ENCODE data around the gene NR3C2.

Gene NR3C2

DNA sequence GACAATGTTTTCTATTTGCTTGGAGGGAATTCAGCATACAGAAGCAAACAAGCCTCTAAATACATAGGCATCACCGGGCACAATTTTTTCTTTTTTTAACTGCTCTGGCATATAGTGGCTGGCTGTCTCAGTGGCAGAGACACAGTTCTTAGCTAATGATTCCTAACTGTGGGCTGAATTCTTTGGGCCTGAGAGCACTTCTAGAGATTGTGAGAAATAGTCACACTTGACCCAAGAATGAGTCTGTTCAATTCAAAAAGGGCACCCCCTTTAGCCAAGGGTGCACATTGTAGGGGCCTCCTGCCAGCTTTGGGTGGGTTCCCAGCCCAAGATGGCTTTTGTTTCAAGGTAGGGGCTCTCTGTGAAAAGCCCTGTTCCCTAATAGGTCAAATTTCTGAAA lies 364.6 kb downstream of the NR3C2 start:
- no peak for DNase-seq (ENCODE audit: low read depth in 2 of 2)

DNA sequence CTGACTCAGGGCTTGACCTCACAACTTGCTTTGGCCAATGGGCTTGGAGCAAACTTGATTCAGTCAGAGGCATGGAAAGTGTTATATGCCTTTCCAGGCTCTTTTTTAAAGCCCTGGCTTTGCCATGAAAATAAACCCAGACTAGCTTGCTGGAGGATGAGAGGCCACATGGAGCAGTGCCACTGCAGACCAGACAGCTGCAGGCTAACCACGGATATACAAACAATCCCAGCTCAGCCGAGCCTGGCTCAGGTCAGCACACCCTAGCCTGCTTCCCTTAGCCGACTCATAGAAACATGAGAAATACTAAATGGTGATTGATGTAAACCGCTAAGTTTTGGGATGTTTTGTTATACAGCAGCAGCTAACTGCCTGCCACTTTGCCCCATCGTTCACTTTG lies 365.2 kb downstream of the NR3C2 start:
- DNase-seq (ENCODE audit: low read depth in 2 of 2): no peak

DNA sequence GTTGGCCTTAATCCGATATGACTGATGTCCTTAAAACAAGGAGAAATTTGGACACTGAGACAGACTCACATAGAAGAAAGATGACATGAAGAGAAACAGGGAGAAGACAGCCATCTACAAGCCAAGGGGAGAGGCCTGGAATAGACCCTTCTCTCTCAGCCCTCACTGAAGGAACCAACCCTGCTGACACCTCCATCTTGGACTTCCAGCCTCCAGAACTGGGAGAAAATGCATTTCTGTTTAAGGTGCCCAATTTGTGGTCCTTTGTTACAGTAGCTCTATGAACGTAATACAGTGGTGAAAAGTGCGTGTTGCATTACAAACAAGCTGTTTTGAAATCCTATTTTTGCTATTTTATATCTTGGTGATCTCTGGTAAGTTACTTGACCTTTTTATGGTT lies 366.8 kb downstream of the NR3C2 start:
- DNase-seq (ENCODE audit: low read depth in 2 of 2): no peak

DNA sequence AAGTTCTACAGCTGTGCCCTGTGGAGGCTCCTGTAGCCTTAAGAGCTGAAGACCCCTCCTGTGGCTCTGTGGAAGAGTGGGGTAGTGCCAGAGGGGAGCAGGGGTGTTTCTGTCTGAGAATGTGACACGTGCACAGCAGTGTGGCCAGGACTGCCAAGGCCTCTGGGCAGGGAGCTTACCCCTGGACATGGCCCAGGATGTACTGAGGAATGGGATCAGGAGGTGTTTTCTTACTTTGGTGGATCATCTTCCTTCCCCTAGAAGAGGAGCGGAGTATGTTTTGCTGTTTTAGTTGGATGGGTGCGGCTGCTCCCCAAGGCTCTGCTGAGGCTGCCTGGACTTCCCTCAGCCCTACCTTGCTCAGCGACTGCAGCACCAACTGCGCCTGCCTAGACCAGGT lies 367.8 kb downstream of the NR3C2 start:
- no peak for DNase-seq (ENCODE audit: low read depth in 2 of 2)

DNA sequence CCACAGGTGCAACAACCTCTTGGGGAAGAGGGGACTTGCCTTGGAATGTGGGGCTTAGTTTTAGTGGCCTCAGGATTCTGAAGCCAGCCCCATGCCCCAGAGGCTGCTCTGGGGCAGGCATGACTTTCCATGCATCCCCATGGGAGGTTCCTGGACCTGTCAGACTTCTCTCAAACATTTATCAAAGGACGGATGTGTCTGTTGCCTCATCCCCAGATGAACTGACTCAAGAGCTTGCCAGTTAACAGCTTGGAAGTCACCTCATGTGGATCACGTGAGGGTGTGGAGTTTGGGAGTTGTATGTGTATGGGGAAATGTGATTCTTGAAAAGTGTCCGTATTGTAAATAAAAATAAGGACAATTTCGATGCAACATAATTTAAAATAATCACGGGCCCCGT lies 368.9 kb downstream of the NR3C2 start:
- DNase-seq (ENCODE audit: low read depth in 2 of 2): no peak

DNA sequence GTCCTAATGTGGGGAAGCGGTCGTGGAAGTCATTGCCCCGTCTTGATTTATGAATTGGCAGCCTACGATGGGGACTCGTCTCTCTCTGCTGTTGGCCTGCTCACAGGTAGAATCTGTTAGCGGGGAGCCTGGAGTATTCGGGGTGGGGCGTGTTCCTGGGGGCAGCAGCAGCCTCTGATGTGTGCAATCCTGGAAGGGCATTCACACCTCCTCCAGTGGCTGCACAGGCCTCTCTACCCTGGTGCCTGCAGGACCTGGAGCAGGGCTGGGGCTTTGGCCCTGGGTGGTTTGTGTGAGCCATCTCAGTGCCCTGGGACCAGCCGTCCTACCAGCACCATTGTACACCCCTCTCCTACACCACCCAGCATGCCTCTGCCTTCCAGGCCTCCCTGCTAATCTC lies 369.4 kb downstream of the NR3C2 start:
- no peak for DNase-seq (ENCODE audit: low read depth in 2 of 2)

DNA sequence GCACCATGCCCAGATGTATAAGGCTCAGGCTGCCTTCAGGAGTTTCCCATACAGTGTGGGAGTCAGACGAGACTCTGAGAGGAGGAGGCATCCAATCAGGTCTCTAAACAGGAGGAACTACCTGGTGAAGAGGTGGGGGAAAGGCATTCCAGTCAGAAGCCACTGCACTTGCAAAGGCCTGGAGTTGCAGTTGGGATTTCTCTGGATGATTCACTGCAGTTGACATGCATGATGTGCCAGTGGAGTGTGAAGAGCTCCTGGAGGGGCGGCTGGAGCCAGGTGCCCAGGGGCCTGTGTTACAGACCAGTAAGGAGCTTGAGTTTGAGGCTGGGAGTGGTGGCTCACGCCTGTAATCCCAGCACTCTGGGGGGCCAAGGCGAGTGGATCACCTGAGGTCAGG lies 371.2 kb downstream of the NR3C2 start:
- DNase-seq (ENCODE audit: low read depth in 2 of 2): no peak

DNA sequence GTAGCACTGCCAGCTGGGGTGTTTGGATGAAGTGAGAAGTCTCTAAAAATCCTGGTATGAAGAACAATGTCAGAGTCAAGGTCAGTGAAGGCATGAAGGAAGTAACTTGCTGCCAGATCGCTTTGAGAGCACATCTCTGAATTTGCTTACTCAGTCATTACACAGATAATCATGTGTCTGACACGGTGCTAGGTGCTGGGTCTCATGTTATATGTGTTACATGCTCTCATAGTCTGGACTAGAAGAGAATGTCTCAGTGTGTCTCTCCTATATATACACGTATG lies 372.4 kb downstream of the NR3C2 start:
- no peak for DNase-seq (ENCODE audit: low read depth in 2 of 2)

DNA sequence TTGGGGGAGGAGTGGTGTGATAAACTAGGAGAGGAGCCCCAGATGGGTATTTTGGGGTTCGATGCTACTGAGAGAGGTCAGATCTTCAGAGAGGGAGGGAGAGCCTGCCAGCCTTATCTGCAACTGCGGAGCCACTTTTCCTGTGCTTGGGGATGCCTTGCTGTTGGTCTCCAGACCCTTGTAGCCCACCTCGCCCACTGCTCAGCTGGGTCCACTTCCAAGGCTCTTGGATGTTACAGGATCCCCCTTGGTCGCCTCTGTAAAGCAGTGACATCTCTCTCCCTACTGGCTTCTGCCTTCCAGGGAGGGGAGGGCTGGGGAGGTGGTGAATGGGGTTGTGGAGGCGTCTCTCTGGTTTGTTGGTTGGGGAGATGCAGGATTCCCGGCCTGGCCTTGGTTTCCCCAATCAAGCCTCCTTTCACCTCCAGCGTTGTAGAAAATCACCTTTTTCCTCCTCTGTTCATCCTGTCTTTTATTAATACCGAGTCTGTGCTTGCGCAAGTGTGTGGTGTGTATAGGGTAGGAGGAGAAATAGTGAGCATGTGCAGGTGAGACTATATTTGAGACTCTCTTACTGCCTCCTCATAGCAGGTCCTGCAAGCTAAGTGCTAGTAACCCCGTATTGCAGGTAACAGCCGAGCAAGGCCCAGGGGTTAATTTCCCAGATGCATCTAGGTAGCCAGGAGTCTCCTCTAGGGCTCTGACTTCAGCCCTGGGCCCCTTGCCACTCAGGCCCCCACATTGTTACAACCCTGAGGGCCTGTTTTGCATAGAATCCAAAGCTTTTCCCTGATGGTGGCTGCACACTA lies 372.9 kb downstream of the NR3C2 start:
- DNase-seq (ENCODE audit: low read depth in 2 of 2): no peak

DNA sequence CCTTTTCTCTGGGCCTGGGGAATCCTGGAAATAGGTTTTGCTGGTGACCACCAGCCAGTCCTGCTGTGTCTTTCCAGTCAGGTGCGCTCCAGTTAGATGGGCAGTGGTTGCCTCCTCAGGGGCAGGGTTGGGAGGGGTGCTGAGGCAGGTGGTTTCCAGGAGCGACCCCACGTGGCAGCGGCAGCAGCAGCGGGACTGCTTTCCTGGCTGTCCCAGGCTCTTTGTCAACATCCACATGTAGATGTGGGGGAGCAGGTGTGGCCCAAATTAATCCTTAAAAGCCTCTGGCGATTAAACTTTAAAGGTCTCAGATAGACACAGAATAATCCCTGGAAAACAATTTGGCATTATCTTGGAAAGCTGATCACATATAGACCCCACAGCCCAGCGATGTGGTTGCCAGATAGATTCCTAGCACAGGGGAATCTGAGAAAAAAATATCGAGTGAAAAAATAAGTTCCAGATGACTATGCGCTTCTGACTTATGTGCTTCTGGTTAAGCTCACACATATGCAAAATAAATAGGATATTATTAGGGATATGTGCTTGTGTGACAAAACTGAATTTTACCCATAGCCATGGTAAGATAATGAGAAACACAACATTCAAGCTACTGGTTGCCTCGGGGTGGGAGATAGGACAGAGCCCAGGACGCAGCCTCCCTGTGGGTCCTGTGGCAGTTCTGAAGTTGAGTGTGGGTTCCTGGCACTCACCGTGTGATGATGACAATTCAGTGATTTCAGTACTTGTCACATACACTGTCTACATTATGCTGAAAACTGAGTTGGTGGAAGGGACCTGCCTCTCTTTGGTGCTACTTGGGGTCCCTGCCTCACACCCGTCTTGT lies 373.9 kb downstream of the NR3C2 start:
- DNase-seq (ENCODE audit: low read depth in 2 of 2): no peak

DNA sequence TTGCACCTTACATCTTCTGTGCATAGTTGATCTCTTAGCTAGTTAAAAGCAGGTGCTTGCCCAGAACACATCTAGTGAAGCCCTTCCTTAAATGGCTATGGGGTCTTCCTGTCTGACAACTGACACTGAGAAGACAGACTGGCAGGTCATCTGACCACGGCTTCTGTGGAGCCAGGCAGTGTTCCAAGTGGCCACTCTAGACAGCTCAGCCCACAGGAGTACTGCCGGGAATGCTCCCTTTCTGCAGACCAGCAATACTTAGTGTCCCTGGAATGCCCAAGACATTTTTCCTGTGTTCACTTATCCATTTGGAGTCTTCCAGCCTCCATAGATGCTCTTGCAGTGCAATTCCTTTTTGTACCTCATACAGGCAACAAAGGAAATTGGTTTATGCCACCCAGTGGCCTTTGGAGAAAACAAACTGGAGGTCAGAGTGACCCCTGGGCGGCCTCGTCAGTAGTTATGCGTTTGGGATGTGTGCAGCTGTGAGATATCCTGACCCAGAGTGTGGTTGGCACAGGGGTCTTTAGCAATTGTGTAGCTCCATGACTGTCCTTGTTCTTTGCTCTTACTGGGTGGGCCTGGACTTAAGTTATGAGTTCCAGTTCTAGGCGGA lies 374.8 kb downstream of the NR3C2 start:
- DNase-seq (ENCODE audit: low read depth in 2 of 2): no peak

DNA sequence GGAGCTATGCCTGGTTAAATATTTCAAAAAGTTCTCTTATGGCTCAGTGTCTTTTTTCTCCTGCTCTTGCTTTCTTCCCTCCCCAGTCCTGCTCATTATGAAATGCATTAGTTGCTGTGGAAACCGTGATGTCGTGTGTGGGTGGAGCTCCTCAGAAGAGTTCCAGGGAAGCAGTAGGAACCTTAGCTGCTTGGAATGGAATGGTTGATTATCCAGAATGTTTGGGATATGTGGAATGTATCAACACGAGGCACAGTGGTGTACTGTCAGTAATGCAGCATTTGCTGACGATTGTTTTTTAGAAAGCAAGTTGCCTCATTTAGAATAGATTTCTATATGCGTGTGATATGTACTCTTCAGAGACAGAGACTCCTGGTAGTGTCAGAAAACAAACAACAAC lies 377.1 kb downstream of the NR3C2 start:
- no peak for DNase-seq (ENCODE audit: low read depth in 2 of 2)

DNA sequence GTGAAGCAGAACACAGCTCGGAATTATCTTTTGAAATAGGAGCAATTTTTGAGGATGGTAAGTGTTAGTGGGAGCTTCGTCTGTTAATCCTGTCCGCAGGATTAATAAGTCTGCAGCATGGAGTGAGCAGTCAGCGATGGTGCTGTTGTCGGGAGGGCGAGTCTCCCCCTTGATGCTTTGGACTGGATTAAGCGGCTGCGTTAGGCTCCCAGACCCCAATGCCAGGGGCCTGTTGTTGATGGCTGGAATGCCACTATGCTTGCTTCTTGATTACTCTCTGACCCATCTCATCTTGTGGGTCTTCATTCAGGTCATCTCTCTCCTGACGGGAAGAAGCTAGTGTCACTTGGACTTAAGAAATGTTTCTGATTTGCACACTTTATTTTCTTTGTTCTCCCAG lies 377.8 kb downstream of the NR3C2 start:
- no peak for DNase-seq (ENCODE audit: low read depth in 2 of 2)

DNA sequence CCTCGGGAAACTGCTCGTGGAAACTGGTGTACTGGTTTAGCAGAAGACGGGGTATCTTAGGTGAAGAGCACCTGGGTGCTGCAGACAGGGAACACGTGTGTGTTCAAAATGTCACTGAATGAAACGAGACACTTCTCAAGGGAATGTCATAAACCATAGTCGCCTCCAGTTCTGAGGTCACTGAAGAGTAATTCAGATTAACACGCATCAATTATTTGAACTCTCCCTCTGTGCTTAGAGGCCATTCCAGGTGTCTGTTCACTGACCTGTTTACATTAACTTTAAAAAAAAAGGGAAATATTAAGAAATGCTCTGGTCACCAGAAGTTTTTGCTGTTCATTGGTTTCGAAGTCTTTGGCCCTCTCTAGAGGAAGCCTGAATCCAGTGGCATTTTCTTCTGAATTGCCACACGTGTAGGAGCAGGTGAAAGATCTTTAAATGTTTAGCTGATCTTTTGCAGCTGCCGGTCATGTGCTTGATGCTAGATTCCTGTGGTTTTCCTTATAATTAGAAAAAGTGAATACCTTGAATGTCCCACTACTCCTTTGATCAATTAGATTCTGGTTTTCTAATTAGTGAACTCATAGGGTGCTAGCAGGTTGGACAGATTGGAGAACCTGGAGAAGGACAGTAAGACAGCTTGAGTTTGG lies 379.8 kb downstream of the NR3C2 start:
- DNase-seq (ENCODE audit: low read depth in 2 of 2): no peak

DNA sequence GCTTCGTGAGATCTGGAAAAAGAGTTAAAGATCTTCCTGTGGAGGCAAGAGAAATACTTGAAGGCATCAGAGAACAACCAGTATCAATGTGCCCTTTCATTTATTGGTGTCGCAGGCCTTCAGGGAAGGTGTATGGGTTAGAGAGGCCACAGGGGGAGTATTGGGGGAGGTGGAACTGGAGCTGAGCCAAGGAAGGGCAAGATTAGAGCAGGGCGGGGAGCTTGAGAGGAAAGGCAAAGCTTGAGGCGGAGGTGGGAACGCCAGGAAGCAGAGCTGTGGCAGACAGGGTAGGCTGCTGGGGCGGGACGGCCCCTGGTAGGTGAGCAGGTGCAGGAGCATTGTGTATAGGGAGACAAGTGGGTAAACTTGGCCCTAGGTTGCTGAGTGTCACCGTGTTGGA lies 380.4 kb downstream of the NR3C2 start:
- DNase-seq (ENCODE audit: low read depth in 2 of 2): no peak

DNA sequence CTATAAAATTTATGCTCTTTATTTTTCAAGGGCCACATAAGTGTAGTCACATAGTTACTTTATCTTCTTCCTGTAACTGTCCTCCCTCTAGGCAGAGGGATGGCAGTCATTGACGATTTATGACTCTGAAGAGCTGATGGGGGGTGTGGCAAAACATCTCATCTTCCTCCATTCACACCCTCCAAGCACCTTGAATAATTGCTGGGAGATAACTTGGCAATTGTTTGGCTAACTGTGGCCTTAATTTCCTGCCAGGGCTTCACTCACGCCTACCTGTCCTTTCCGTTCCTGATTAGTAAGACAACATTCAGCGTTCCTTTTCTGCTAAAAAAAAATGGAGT lies 381.1 kb downstream of the NR3C2 start:
- no peak for DNase-seq (ENCODE audit: low read depth in 2 of 2)

DNA sequence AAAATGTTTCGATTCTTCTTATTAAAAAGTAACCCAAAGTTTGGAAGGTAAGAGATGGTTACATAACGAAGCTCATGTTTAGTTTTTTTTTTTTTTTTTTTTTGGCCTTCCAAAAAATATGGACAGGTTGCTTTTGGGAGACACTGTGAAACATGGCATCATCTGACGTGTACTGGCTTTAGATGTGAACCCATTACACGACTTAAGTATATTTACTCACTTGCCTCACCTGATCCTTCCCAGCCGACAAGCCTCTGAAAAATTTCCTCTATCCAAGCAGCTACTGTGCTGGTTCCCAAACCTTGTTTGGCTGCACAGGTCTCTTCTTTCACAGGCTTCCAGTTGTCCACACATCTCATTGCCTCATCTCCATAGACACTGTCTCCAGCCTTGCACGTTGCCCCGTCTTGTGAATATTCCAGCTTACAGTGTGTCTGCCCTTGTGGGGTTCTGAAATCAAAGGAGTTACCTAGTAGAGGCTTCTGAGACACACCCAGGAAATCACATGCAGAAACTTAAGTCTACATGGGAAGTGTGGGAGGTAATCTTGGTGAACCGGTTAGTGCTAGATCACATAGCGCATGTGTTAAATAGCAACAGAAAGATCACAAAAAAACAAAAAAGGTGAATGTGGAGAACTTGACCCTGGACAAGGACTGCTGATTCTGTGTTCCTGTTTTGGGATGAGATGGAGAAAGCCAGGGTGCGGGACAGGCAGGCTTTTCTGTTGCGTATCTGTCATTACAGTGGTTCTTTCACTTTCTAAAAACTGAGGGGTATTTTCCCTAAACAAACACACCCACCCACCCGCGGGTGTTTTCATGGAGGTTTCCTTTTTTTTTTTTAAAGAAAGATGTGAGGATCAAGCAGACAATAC lies 381.7 kb downstream of the NR3C2 start:
- DNase-seq (ENCODE audit: low read depth in 2 of 2): no peak

DNA sequence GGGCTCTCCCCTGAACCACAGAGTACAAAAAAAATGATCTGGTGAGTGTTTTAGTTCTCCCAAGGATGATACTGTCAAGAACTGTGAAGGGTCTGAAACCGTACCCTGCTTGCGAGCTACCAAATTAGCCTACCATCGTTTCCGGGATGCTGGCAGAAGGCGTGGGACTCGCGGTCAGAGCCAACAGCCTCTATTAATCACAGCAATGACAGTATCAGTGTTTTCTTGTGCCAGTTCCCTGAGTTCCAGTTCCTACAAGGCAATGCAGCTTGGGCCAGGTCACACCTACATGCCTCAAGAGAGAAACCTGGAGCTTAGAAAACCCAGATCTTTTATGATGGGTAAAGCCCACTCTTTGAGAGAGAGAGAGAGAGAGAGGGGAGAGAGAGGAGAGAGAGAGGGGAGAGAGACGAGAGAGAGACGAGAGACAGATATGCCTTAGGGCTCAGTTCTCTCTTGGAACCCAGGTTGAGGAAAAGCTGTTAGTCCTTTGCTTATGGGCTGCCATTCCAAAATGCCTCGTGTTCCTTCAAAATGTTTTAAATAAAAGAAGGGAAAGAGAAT lies 382.5 kb downstream of the NR3C2 start:
- no peak for DNase-seq (ENCODE audit: low read depth in 2 of 2)

DNA sequence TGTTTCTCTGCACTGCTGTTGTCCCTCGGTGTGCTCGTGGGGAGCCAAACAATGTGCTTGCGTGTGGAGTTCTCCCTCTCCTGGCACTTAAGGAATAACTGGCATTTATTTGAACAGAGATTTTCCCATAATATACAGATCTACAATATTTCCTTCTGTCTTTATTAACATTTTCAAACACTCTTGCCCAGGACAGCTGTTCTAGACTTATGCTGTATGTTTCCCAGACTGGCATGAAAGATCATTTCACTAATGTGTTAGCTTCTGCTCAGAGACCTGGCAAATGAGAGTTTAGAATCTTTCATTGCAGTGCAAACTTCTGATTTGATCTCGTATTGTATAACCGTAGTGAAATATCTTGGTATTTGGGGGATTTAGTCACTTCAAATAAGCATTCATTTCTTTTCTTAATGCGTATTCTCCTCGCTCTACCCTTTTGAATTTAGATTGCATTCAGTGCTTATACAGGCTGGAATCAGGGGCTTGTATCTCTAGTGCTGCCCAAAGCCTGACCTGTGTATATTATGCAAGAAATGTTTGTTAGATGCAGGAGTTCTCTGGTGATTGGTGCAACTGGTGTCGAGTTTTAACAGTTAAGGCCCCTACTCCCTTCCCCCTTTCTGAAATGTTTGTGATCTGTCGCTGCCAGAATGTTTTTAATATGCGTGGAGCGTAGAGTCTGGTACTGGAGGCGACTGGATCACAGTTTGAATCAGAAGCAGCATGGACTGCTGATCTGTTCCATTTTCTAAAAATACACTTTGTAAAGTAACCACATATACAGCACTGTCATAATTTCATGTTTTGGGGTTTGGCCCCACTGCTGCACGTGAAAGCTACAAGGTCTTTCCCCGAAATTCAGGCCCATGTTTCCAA lies 384.0 kb downstream of the NR3C2 start:
- no peak for DNase-seq (ENCODE audit: low read depth in 2 of 2)

DNA sequence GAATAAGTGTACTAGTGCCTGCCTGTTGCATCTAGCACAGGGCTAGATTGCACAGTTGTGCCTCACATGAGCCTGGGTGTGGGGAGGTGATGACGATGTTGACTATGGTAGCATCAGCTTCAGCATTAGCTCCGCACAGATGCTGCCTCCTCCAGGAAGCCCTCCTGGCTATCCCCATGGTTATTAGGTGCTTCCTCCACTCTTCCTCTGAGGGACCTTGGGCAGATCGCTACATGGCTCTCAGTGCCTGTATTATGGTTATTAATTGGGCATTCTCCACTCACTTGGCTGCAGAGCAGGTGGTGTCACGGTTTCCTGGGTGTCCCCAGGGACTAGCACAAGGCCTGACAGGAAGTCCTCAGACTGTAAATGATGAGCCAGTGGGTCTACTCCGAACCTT lies 384.7 kb downstream of the NR3C2 start:
- no peak for DNase-seq (ENCODE audit: low read depth in 2 of 2)
